SK-N-SH treated with all-trans-retinoic acid at 6 μM for 48 hours (cell line): Measurements from ENCODE around the gene DPM2.

Source experiments
- ATAC-seq: fragments of 200-7000 bp; cut with Tn5 transposase; 3 replicates; pipeline ENCODE4 v1.9.1; 2020; ENCODE audit warnings: mild to moderate bottlenecking, moderate library complexity
- BACH2 ChIP-seq: fragments of 250-450 bp; sonication (Bioruptor Pico); IDR thresholded peaks from 2 replicates; pipeline ENCODE4 v1.9.0; 2021; ENCODE audit warnings: mild to moderate bottlenecking, borderline replicate concordance
- GLIS3 ChIP-seq: fragments of 250-450 bp; sonication (Bioruptor Pico); IDR thresholded peaks from 2 replicates; pipeline ENCODE4 v1.5.0; 2020; ENCODE audit warnings: mild to moderate bottlenecking, moderate library complexity
- OSR1 ChIP-seq: fragments of 250-450 bp; sonication (Bioruptor Pico); IDR thresholded peaks from 2 replicates; pipeline ENCODE4 v1.8.0; 2022; ENCODE audit warnings: moderate library complexity, mild to moderate bottlenecking, inconsistent platforms
- RARB ChIP-seq: fragments of 250-450 bp; sonication (Bioruptor Pico); IDR thresholded peaks from 2 replicates; pipeline ENCODE4 v1.8.0; 2021; ENCODE audit warnings: mild to moderate bottlenecking, moderate library complexity
- SNAI2 ChIP-seq: fragments of 250-450 bp; sonication (Bioruptor Pico); IDR thresholded peaks from 2 replicates; pipeline ENCODE4 v1.5.0; 2020; ENCODE audit warnings: mild to moderate bottlenecking, moderate library complexity
- TCF4 ChIP-seq: fragments of 250-450 bp; sonication (Bioruptor Pico); IDR thresholded peaks from 2 replicates; pipeline ENCODE4 v1.8.0; 2021; ENCODE audit warnings: mild to moderate bottlenecking, moderate library complexity, borderline replicate concordance
- TOX ChIP-seq: fragments of 250-450 bp; sonication (Bioruptor Pico); IDR thresholded peaks from 2 replicates; pipeline ENCODE4 v1.8.0; 2021; ENCODE audit warnings: mild to moderate bottlenecking, moderate library complexity, borderline replicate concordance
- ZC3H10 ChIP-seq: fragments of 250-450 bp; sonication (Bioruptor Pico); IDR thresholded peaks from 2 replicates; pipeline ENCODE4 v1.5.1; 2021; ENCODE audit warnings: mild to moderate bottlenecking, moderate library complexity
- ZFP3 ChIP-seq: fragments of 250-450 bp; sonication (Bioruptor Pico); IDR thresholded peaks from 2 replicates; pipeline ENCODE4 v1.5.0; 2020; ENCODE audit warnings: mild to moderate bottlenecking, moderate library complexity
- ZFP30 ChIP-seq: fragments of 450-650 bp; formaldehyde crosslinking; IDR thresholded peaks from 2 replicates; pipeline ENCODE4 v1.5.0; 2022; ENCODE audit warnings: mild to moderate bottlenecking, moderate library complexity
- ZNF70 ChIP-seq: fragments of 450-650 bp; formaldehyde crosslinking; IDR thresholded peaks from 2 replicates; pipeline ENCODE4 v1.5.0; 2020; ENCODE audit warnings: mild to moderate bottlenecking, moderate library complexity
- ZNF8 ChIP-seq: fragments of 450-650 bp; formaldehyde crosslinking; IDR thresholded peaks from 2 replicates; pipeline ENCODE4 v1.5.0; 2020; ENCODE audit warnings: mild to moderate bottlenecking, moderate library complexity
- TF ChIP-seq, protein P1 (sequence below): fragments of 250-450 bp; sonication (Bioruptor Pico); IDR thresholded peaks from 2 replicates; pipeline ENCODE4 v1.5.1; 2021; ENCODE audit warnings: mild to moderate bottlenecking, moderate library complexity
- TF ChIP-seq, protein P2 (sequence below): fragments of 250-450 bp; sonication (Bioruptor Pico); IDR thresholded peaks from 2 replicates; pipeline ENCODE4 v1.5.0; 2020; ENCODE audit warnings: mild to moderate bottlenecking, moderate library complexity
- TF ChIP-seq, protein P3 (sequence below): fragments of 250-450 bp; sonication (Bioruptor Pico); IDR thresholded peaks from 2 replicates; pipeline ENCODE4 v1.8.0; 2020; ENCODE audit warnings: mild to moderate bottlenecking, moderate library complexity, borderline replicate concordance
- TF ChIP-seq, protein P4 (sequence below): fragments of 250-450 bp; sonication (Bioruptor Pico); IDR thresholded peaks from 2 replicates; pipeline ENCODE4 v1.8.0; 2021; ENCODE audit warnings: low read depth, mild to moderate bottlenecking, moderate library complexity, borderline replicate concordance

The DPM2 gene

DNA sequence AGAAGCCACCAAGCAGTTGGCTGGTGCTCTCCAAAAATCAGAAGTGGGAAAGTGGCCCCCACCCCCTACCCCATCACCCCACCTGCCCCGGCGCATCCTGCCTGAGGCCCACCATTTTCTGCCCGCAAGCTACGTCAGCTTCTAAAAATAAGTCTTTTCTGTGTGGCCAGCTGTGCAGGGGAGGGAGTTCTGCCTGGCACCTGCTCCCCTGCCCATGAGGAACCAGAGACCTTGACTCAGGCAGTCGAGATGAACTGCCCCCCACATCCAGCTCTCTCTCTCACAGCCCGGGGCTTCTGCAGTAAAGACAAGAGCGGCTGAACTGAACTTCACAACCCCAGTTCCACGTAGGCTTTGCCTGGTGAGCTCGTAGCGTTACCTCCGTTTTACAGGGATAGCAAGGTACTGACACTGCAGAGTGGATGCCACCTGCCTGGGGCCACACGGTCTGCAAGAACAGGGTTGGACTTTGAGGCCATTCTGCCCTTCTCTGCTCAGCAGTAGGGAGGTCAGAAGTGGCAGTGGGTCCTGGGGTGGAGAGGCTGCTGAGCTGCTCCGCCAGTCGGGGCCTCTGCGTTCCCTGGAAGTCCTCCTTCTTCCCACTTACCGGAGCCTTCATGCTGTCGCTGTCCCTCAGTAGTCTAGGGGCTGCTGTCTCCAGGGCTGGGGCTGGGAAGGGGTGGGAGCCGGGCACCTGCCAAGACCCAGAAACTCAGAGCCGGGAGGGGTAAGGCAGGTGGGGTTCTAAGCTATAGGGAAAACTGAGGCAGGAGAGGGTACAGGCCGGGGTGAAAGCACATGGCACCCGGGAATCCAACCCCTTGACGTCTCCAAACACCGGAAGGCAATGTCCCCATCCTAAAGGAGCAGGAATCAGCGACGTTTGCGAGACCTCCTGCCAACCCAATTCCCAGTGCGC is 21.6 kb downstream of the DPM2 start (continued):
- TF ChIP-seq, protein P1, sequence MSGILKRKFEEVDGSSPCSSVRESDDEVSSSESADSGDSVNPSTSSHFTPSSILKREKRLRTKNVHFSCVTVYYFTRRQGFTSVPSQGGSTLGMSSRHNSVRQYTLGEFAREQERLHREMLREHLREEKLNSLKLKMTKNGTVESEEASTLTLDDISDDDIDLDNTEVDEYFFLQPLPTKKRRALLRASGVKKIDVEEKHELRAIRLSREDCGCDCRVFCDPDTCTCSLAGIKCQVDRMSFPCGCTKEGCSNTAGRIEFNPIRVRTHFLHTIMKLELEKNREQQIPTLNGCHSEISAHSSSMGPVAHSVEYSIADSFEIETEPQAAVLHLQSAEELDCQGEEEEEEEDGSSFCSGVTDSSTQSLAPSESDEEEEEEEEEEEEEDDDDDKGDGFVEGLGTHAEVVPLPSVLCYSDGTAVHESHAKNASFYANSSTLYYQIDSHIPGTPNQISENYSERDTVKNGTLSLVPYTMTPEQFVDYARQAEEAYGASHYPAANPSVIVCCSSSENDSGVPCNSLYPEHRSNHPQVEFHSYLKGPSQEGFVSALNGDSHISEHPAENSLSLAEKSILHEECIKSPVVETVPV (CRISPR knock-in tag): no peak
- TF ChIP-seq TCF4 (CRISPR knock-in tag): no peak

DNA sequence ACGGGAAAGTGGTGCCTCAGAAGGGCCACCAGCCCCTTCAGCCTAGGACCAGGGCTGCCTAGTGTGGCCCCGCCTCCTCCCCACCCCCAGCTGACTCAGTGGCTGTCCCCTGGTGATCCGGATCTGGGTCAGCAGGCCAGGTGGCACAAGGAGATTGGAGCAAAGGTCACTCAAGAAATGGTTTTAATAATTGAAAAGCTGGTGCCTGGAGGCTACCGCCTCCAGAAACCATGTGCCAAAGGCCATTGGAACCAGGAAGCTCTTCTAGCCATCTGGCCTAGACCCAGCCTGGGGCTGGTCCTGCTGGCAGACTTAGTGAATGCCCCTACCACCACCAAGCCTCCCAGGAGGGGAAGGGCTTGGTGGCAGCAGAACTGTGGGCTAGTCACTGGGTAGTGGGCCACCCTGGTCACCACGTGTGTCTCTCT is 22.3 kb downstream of the DPM2 start:
- ATAC-seq: no peak
- TF ChIP-seq BACH2 (CRISPR knock-in tag): no peak
- no peak for TF ChIP-seq TCF4 (CRISPR knock-in tag)
- no peak for TF ChIP-seq ZC3H10 (CRISPR knock-in tag)
- TF ChIP-seq, protein P2, sequence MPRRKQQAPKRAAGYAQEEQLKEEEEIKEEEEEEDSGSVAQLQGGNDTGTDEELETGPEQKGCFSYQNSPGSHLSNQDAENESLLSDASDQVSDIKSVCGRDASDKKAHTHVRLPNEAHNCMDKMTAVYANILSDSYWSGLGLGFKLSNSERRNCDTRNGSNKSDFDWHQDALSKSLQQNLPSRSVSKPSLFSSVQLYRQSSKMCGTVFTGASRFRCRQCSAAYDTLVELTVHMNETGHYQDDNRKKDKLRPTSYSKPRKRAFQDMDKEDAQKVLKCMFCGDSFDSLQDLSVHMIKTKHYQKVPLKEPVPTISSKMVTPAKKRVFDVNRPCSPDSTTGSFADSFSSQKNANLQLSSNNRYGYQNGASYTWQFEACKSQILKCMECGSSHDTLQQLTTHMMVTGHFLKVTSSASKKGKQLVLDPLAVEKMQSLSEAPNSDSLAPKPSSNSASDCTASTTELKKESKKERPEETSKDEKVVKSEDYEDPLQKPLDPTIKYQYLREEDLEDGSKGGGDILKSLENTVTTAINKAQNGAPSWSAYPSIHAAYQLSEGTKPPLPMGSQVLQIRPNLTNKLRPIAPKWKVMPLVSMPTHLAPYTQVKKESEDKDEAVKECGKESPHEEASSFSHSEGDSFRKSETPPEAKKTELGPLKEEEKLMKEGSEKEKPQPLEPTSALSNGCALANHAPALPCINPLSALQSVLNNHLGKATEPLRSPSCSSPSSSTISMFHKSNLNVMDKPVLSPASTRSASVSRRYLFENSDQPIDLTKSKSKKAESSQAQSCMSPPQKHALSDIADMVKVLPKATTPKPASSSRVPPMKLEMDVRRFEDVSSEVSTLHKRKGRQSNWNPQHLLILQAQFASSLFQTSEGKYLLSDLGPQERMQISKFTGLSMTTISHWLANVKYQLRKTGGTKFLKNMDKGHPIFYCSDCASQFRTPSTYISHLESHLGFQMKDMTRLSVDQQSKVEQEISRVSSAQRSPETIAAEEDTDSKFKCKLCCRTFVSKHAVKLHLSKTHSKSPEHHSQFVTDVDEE (CRISPR knock-in tag): no peak
- TF ChIP-seq, protein P1 (CRISPR knock-in tag): no peak
- TF ChIP-seq, protein P3, sequence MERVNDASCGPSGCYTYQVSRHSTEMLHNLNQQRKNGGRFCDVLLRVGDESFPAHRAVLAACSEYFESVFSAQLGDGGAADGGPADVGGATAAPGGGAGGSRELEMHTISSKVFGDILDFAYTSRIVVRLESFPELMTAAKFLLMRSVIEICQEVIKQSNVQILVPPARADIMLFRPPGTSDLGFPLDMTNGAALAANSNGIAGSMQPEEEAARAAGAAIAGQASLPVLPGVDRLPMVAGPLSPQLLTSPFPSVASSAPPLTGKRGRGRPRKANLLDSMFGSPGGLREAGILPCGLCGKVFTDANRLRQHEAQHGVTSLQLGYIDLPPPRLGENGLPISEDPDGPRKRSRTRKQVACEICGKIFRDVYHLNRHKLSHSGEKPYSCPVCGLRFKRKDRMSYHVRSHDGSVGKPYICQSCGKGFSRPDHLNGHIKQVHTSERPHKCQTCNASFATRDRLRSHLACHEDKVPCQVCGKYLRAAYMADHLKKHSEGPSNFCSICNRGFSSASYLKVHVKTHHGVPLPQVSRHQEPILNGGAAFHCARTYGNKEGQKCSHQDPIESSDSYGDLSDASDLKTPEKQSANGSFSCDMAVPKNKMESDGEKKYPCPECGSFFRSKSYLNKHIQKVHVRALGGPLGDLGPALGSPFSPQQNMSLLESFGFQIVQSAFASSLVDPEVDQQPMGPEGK (CRISPR knock-in tag): no peak
- no peak for TF ChIP-seq OSR1 (CRISPR knock-in tag)
- no peak for TF ChIP-seq ZNF8 (CRISPR knock-in tag)
- TF ChIP-seq ZFP3: no peak
- no peak for TF ChIP-seq ZNF70
- TF ChIP-seq, protein P4, sequence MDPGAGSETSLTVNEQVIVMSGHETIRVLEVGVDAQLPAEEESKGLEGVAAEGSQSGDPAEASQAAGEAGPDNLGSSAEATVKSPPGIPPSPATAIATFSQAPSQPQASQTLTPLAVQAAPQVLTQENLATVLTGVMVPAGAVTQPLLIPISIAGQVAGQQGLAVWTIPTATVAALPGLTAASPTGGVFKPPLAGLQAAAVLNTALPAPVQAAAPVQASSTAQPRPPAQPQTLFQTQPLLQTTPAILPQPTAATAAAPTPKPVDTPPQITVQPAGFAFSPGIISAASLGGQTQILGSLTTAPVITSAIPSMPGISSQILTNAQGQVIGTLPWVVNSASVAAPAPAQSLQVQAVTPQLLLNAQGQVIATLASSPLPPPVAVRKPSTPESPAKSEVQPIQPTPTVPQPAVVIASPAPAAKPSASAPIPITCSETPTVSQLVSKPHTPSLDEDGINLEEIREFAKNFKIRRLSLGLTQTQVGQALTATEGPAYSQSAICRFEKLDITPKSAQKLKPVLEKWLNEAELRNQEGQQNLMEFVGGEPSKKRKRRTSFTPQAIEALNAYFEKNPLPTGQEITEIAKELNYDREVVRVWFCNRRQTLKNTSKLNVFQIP (CRISPR knock-in tag): no peak
- no peak for TF ChIP-seq ZFP30

DNA sequence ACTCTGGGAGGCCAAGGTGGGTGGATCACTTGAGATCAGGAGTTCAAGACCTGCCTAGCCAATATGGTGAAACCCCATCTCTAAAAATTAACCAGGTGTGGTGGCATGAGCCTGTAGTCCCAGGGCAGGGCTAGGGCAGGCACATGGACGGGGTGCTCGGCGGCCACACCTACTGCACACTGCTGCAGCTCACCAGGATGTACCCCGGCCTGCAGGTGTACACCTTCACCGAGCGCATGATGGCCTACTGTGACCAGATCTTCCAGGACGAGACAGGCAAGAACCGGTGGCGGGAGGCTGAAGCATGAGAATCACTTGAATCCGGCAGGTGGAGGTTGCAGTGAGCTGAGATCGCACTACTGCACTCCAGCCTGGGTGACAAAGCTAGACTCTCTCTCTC is 24.0 kb downstream of the DPM2 start:
- ATAC-seq: no peak
- no peak for TF ChIP-seq ZC3H10 (CRISPR knock-in tag)
- no peak for TF ChIP-seq ZNF70
- TF ChIP-seq, protein P3 (CRISPR knock-in tag): no peak
- TF ChIP-seq, protein P1 (CRISPR knock-in tag): no peak
- TF ChIP-seq TOX (CRISPR knock-in tag): no peak
- TF ChIP-seq SNAI2 (CRISPR knock-in tag): no peak
- TF ChIP-seq, protein P4 (CRISPR knock-in tag): no peak
- TF ChIP-seq RARB (CRISPR knock-in tag): no peak
- no peak for TF ChIP-seq OSR1 (CRISPR knock-in tag)
- TF ChIP-seq ZFP3: no peak
- TF ChIP-seq, protein P2 (CRISPR knock-in tag): no peak
- TF ChIP-seq GLIS3 (CRISPR knock-in tag): no peak
